AG04450 (cell line): Measurements from ENCODE around the gene SMTNL2. TPM values are rescaled to one million over a fixed set of nuclear protein-coding genes. Genes with fewer than 3 reads are reported as not detected.

ENCODE experiments used
- CTCF ChIA-PET: fragments of 300-600, 350-600 bp; formaldehyde crosslinking; extraction: SDS; loops from one replicate; lab custom pipeline; 2022; ENCODE audit warnings: antibody characterized with exemption, inconsistent platforms; lab: Charles Lee
- POLR2A ChIA-PET: fragments of 350-600 bp; formaldehyde crosslinking; extraction: SDS; loops from one replicate; lab custom pipeline; 2021; ENCODE audit warnings: antibody characterized with exemption, inconsistent platforms; lab: Yijun Ruan, JAX
- DNase-seq: peaks from one replicate; pipeline ENCODE4 v3.0.0-alpha.2; 2011; ENCODE audit warnings: low read depth, low spot score
- H3K27ac ChIP-seq: one replicate; pipeline ENCODE4 v1.5.1; 2012; ENCODE audit warnings: low read depth, low read length, control low read depth
- H3K27me3 ChIP-seq: one replicate; pipeline ENCODE4 v1.6.0; 2012; ENCODE audit warnings: low read length; ENCODE audit not compliant: control insufficient read depth, insufficient read depth
- H3K4me3 ChIP-seq: 2 replicates; pipeline ENCODE4 v1.5.1; 2011; ENCODE audit warnings: mild to moderate bottlenecking, low read depth, low read length, control low read depth
- H3K9me3 ChIP-seq: 2 replicates; pipeline ENCODE4 v1.5.1; 2012; ENCODE audit warnings: low read length; ENCODE audit not compliant: control insufficient read depth, insufficient read depth
- polyA plus RNA-seq: library from polyadenylated mRNA; depleted of rRNA; stranded (reverse); fragments of >200 nt; gene quantifications from 2 replicates; pipeline ENCODE4 v1.2.3, GENCODE V29; 2011
- TF ChIP-seq, protein P1 (sequence below): IDR thresholded peaks from 2 replicates; pipeline ENCODE4 v1.5.1; 2011; ENCODE audit warnings: low read depth, low read length, control low read depth, inconsistent platforms

The SMTNL2 gene
- polyA plus RNA-seq, 1 experiment: 0.04 TPM

DNA sequence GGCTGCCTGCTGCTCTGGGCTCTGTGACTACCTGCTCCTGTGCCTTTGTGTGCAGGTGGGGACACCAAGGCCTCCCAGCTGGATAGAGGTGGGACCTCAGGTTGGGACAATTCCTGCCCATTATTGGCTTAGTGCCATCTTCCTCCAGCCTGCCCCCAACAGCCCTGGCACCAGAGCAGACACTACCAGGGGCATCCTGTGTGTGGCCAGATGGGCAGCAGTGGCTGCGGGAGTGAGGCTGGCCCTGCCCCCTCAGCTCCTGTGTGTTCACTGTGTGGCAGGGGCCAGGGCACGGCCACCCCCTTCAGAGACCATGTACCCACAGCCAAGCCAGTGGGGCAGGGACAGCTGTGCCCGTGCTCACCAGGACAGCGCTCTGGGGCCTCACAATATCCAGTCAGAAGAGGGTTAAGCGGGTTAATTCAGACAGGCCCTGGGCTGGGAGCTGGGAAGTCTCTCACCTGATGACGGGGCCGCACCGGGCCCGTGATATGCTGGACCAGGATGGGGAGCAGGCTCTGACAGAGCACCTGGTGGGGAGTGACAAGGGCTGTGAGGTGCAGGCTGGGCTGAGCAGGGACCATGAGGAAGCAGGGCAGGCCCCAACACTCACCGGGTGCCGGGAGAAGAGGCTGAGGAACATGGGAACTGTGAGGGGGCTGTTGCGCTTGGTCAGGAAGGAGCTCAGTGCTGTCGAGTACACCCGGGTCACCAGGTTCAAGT, 42.2 kb upstream of the SMTNL2 start:
- TF ChIP-seq, protein P1, sequence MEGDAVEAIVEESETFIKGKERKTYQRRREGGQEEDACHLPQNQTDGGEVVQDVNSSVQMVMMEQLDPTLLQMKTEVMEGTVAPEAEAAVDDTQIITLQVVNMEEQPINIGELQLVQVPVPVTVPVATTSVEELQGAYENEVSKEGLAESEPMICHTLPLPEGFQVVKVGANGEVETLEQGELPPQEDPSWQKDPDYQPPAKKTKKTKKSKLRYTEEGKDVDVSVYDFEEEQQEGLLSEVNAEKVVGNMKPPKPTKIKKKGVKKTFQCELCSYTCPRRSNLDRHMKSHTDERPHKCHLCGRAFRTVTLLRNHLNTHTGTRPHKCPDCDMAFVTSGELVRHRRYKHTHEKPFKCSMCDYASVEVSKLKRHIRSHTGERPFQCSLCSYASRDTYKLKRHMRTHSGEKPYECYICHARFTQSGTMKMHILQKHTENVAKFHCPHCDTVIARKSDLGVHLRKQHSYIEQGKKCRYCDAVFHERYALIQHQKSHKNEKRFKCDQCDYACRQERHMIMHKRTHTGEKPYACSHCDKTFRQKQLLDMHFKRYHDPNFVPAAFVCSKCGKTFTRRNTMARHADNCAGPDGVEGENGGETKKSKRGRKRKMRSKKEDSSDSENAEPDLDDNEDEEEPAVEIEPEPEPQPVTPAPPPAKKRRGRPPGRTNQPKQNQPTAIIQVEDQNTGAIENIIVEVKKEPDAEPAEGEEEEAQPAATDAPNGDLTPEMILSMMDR: no peak
- no peak for DNase-seq
- Histone ChIP-seq H3K9me3 (no peaks in the 10 kb centered on the region), H3K27ac (no peak overlapping the region), H3K27me3 (no peaks in the 10 kb centered on the region), H3K4me3 (no peak overlapping the region)
- ChIA-PET CTCF (interaction anchor here (1.5 kb wide), 1 partner anchor 25 kb away, joined by 5 read pairs; no protein-coding TSS in a partner anchor), POLR2A (interaction anchor here (0.6 kb wide), 2 partner anchors 360 to 477 kb away, joined by 4 read pairs; no protein-coding TSS in a partner anchor)

DNA sequence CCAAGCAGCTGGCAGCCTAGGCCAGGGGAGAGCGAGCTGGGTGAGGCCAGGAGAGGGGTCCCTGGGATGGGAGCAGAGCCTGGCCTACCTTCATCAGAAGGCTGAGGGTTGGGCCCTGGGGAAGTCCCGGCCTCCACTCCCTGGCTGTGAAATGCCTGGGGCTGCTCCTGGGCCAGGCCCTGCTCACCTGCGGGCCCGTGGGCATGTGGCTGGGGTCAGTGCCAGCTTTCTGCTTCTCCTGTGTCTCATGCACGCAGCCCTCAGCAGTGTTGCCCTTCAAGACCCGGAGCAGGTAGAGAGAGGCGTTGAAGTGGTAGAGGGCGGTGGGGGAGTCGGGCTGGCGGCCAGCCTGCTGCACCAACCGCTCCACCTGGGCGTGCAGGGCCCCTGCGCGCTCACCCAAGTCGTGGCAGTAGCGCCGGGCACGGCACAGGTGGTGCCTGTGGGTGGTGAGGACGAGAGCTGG, 41.6 kb upstream of the SMTNL2 start:
- ChIA-PET POLR2A (no interaction called here), CTCF (interaction anchor here (1.5 kb wide), 1 partner anchor 24 kb away, joined by 5 read pairs; no protein-coding TSS in a partner anchor)

DNA sequence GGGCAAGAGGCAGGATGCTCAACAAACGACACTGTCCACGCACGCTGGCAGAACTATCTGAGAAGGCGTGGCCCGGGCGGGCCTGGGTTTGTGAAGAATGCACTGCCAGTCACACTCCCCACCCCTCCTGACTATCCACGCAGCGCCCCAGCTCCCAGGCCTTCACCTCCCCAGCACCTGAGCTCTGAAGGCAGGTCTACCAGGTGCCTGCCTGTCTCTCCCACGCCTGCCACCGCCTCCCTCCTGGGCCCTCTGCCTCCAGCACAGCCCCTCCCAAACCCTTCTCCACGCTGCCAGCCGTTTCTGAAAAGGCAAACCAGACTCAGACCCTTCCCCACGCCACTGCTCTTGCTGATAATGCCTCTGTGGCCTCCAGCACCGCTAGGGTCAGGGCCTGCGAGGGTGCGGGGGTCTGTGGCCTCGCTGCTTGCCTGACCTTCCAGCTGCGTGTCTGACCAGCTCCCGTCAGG, 40.7 kb upstream of the SMTNL2 start:
- POLR2A ChIA-PET: interaction anchor here (0.9 kb wide), 1 partner anchor 11 kb away, joined by 3 read pairs; no protein-coding TSS in a partner anchor
- H3K27ac ChIP-seq: no peak overlapping the region
- CTCF ChIA-PET: no interaction called here
- no peak for DNase-seq
- no peak overlapping the region for H3K4me3 ChIP-seq
- H3K27me3 ChIP-seq: no peaks in the 10 kb centered on the region
- TF ChIP-seq, protein P1: no peak
- H3K9me3 ChIP-seq: no peaks in the 10 kb centered on the region

More for the DNA sequence above, 41.6 kb upstream of the SMTNL2 start:
- Histone ChIP-seq H3K27me3 (no peaks in the 10 kb centered on the region), H3K9me3 (no peaks in the 10 kb centered on the region), H3K27ac (no peak overlapping the region), H3K4me3 (no peak overlapping the region)
- TF ChIP-seq, protein P1: no peak
- DNase-seq: no peak

DNA sequence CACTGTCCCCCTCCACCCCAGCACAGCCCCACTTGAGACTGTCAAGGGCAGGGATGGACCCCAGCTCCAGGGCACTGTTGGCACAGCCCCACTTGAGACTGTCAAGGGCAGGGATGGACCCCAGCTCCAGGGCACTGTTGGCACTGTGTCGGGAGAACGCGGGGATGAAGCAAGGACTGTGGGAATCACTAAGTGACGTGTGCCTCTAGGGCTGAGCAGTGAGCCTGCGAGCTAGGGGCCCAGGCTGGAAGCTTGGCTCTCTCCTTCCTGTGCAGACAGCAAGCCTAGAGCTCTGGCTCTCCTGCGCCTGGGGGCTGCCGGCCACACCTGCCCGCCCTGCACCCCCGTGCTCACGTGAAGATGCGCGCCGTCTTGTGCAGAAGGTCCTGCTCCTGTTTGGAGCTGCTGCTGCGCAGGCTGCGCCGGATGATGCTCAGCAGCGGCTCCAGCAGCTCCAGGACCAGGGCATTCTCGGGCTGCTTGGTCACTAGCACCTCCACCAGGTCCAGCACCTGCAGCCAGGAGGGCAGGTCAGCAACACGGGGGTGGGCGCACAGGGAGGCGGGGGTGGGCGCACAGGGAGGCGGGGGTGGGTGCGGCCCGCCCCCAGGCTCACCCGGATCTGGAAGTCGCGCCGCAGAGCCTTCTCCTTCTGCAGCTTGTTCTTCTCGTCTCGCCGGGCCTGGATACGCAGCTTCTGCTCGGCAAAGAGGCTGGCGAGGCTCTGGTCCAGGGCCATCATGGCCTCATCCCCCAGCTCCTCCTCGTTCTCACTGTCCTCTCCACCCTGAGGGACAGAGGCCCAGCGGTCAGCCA, 40.0 kb upstream of the SMTNL2 start:
- Histone ChIP-seq H3K4me3 (no peak overlapping the region), H3K27me3 (no peaks in the 10 kb centered on the region), H3K9me3 (no peaks in the 10 kb centered on the region), H3K27ac (no peak overlapping the region)
- no peak for DNase-seq
- TF ChIP-seq, protein P1: no peak
- POLR2A ChIA-PET: interaction anchor here (0.9 kb wide), 1 partner anchor 10 kb away, joined by 3 read pairs; no protein-coding TSS in a partner anchor
- CTCF ChIA-PET: no interaction called here
